ENCODE results near the gene DYNC1I1.

DYNC1I1 gene

GRCh38 chr7:95772298-95772770, at the start of gene DYNC1I1:
Gene DYNC1I1, plus strand, starts transcription at chr7:95772554. Its CDS starts 32,176 bp downstream, at chr7:95804730.
- DNase-seq, result peak; percentile 59

GRCh38 chr7:95723583-95724180, 48.7 kb upstream of the DYNC1I1 start:
- peak; percentile 20 for DNase-seq

- no peak for DNase-seq
These were observed 47.1 kb upstream of the DYNC1I1 start for GRCh38 chr7:95725205-95725604.

- DNase-seq, result no peak
These were observed 41.7 kb upstream of the DYNC1I1 start for GRCh38 chr7:95730493-95731280.

- no peak for DNase-seq
These were observed 35.7 kb upstream of the DYNC1I1 start for GRCh38 chr7:95736635-95737034.

GRCh38 chr7:95737828-95738505, 34.4 kb upstream of the DYNC1I1 start:
- DNase-seq, result no peak

- no peak for DNase-seq
These were observed 23.3 kb upstream of the DYNC1I1 start for GRCh38 chr7:95749044-95749443.

GRCh38 chr7:95749515-95749914, 22.8 kb upstream of the DYNC1I1 start:
- no peak for DNase-seq

- DNase-seq, result no peak
These were observed 18.9 kb upstream of the DYNC1I1 start for GRCh38 chr7:95753440-95753839.

- DNase-seq, result no peak
These were observed 16.9 kb upstream of the DYNC1I1 start for GRCh38 chr7:95755277-95755934.

GRCh38 chr7:95758187-95758586, 14.2 kb upstream of the DYNC1I1 start:
- no peak for DNase-seq

GRCh38 chr7:95766086-95766485, 6.3 kb upstream of the DYNC1I1 start:
- no peak for DNase-seq

- DNase-seq, result no peak
These were observed 5.7 kb upstream of the DYNC1I1 start for GRCh38 chr7:95766657-95767056.

GRCh38 chr7:95772771-95773581, 622 bp downstream of the DYNC1I1 start:
- no peak for DNase-seq

GRCh38 chr7:95776561-95777185, 4.3 kb downstream of the DYNC1I1 start:
- no peak for DNase-seq

- DNase-seq, result no peak
These were observed 4.9 kb downstream of the DYNC1I1 start for GRCh38 chr7:95777269-95777668.

- no peak for DNase-seq
These were observed 8.3 kb downstream of the DYNC1I1 start for GRCh38 chr7:95780665-95781064.

- no peak for DNase-seq
These were observed 9.7 kb downstream of the DYNC1I1 start for GRCh38 chr7:95781961-95782586.

- DNase-seq, result no peak
These were observed 12.4 kb downstream of the DYNC1I1 start for GRCh38 chr7:95784796-95785195.

GRCh38 chr7:95788258-95788657, 15.9 kb downstream of the DYNC1I1 start:
- no peak for DNase-seq

- DNase-seq, result no peak
These were observed 16.5 kb downstream of the DYNC1I1 start for GRCh38 chr7:95788884-95789283.
